Thyroid gland (tissue), 4 donors: ENCODE results near the gene TMEM31.

Source experiments
- CTCF ChIP-seq, 6 experiments: fragments of 200-600 bp in 3 of 6; fragments of 450-650 bp in 3 of 6; sonication (generic) in 3 of 6; IDR thresholded peaks; one replicate each; pipeline ENCODE4 v1.5.1; 2016 to 2019; ENCODE audit warnings: antibody characterized with exemption in 6 of 6, mild to moderate bottlenecking in 2 of 6, inconsistent platforms in 1 of 6, moderate library complexity in 1 of 6
- POLR2A ChIP-seq, 2 donors: fragments of 450-650 bp; IDR thresholded peaks; one replicate each; pipeline ENCODE4 v1.6.1; 2017; ENCODE audit warnings: antibody characterized with exemption in 2 of 2, mild to moderate bottlenecking in 2 of 2, moderate library complexity in 1 of 2

GRCh38 chrX:103663981-103664762 lies 46.5 kb upstream of the TMEM31 start:
- TF ChIP-seq POLR2A (IDR thresholded peaks at IDR 0.05) (no peak), CTCF (IDR thresholded peaks at IDR 0.05) (no peak)
